Coronary artery (tissue), 2 donors: ENCODE data around the gene TRPM4.

Source experiments
- DNase-seq: peaks from one replicate; pipeline ENCODE4 v3.0.0-alpha.2; 2017; ENCODE audit warnings: low spot score
- H3K27ac ChIP-seq, 2 donors: fragments of 200-600 bp; sonication (generic); one replicate each; pipeline ENCODE4 v1.5.1; 2016 to 2019
- H3K4me3 ChIP-seq: fragments of 200-600 bp; sonication (generic); 2 replicates; pipeline ENCODE4 v1.5.1; 2016; ENCODE audit warnings: mild to moderate bottlenecking, moderate library complexity
- CTCF ChIP-seq: fragments of 200-600 bp; sonication (generic); IDR thresholded peaks from one replicate; pipeline ENCODE4 v1.5.1; 2019; ENCODE audit warnings: antibody characterized with exemption

The TRPM4 gene

GRCh38 chr19:49224879-49225278 lies 67.3 kb downstream of the TRPM4 start:
- H3K4me3 ChIP-seq, result no peak overlapping the region
- no peak for TF ChIP-seq CTCF

GRCh38 chr19:49229416-49229815 lies 71.8 kb downstream of the TRPM4 start:
- Histone ChIP-seq H3K27ac (no peak overlapping the region), H3K4me3 (no peak overlapping the region)
- TF ChIP-seq CTCF, result no peak
- no peak for DNase-seq

More at GRCh38 chr19:49224879-49225278, 67.3 kb downstream of the TRPM4 start:
- DNase-seq, result no peak
- no peak overlapping the region for H3K27ac ChIP-seq

GRCh38 chr19:49231389-49231788 lies 73.8 kb downstream of the TRPM4 start:
- no peak overlapping the region for H3K4me3 ChIP-seq
- DNase-seq, result no peak
- TF ChIP-seq CTCF, result no peak
- no peak overlapping the region for H3K27ac ChIP-seq

- TF ChIP-seq CTCF, result no peak
- Histone ChIP-seq H3K27ac (no peak overlapping the region), H3K4me3 (no peak overlapping the region)
- DNase-seq, result no peak
These were observed 74.2 kb downstream of the TRPM4 start for GRCh38 chr19:49231804-49232203.

- DNase-seq, result no peak
- Histone ChIP-seq H3K4me3 (no peak overlapping the region), H3K27ac (no peak overlapping the region)
- no peak for TF ChIP-seq CTCF
These were observed 75.6 kb downstream of the TRPM4 start for GRCh38 chr19:49233163-49233562.

GRCh38 chr19:49241769-49242168 lies 84.2 kb downstream of the TRPM4 start:
- no peak for DNase-seq
- no peak for TF ChIP-seq CTCF
- H3K27ac ChIP-seq, result no peak overlapping the region
- H3K4me3 ChIP-seq, result no peak overlapping the region

GRCh38 chr19:49243129-49243528 lies 85.5 kb downstream of the TRPM4 start:
- no peak for DNase-seq
- H3K27ac ChIP-seq, result no peak overlapping the region
- TF ChIP-seq CTCF, result no peak
- H3K4me3 ChIP-seq, result no peak overlapping the region
